K562 (cell line): ENCODE measurements around the gene SCIN. TPM values are rescaled to one million over a fixed set of nuclear protein-coding genes. Genes with fewer than 3 reads are reported as not detected.

Source experiments
- ATF7 ChIP-seq: fragments of 450-650 bp; IDR thresholded peaks from 2 replicates; pipeline ENCODE4 v1.7.1; 2014; ENCODE audit warnings: mild to moderate bottlenecking, moderate library complexity
- CREBBP ChIP-seq: IDR thresholded peaks from one replicate; pipeline ENCODE4 v1.6.1; 2012; ENCODE audit warnings: low read depth, mild to moderate bottlenecking, control low read depth, inconsistent platforms, low read length
- DLX4 ChIP-seq: fragments of 250-450 bp; sonication (Bioruptor Pico); IDR thresholded peaks from 2 replicates; pipeline ENCODE4 v1.6.1; 2021; ENCODE audit warnings: mild to moderate bottlenecking
- EP300 ChIP-seq: IDR thresholded peaks from 2 replicates; pipeline ENCODE4 v1.6.1; 2012; ENCODE audit warnings: low read length, improper control_type of control experiment
- HMGXB4 ChIP-seq: sonication (generic); formaldehyde crosslinking; IDR thresholded peaks from 2 replicates; pipeline ENCODE4 v1.8.1; 2023; ENCODE audit warnings: mild to moderate bottlenecking, missing genetic modification reagents
- HNRNPUL1 ChIP-seq: fragments of 200-400 bp; formaldehyde crosslinking; IDR thresholded peaks from 2 replicates; pipeline ENCODE4 v1.6.1; 2017; ENCODE audit warnings: low read length
- MAZ ChIP-seq, 2 experiments: fragments of 450-650 bp in 1 of 2; sonication (generic) in 1 of 2; formaldehyde crosslinking; IDR thresholded peaks in 1 of 2; conservative IDR thresholded peaks in 1 of 2; 2 replicates each; pipeline versions ENCODE4 v1.4.0 to v1.5.0; 2020; ENCODE audit warnings: mild to moderate bottlenecking in 1 of 2, missing genetic modification reagents in 1 of 2
- MECOM ChIP-seq: fragments of 250-450 bp; sonication (Bioruptor Pico); IDR thresholded peaks from 2 replicates; pipeline ENCODE4 v1.8.0; 2022; ENCODE audit warnings: inconsistent platforms
- NCOA4 ChIP-seq: fragments of 450-650 bp; IDR thresholded peaks from 2 replicates; pipeline ENCODE4 v1.6.1; 2018; ENCODE audit warnings: mild to moderate bottlenecking; ENCODE audit not compliant: partially characterized antibody
- NR3C1 ChIP-seq: sonication (generic); formaldehyde crosslinking; IDR thresholded peaks from 2 replicates; pipeline ENCODE4 v1.8.1; 2022; ENCODE audit warnings: missing genetic modification reagents
- POLR2B ChIP-seq: fragments of 450-650 bp; IDR thresholded peaks from 2 replicates; pipeline ENCODE4 v1.6.1; 2018; ENCODE audit warnings: low read depth; ENCODE audit not compliant: partially characterized antibody
- RBM25 ChIP-seq: fragments of 200-400 bp; formaldehyde crosslinking; IDR thresholded peaks from 2 replicates; pipeline ENCODE4 v1.6.1; 2018; ENCODE audit warnings: low read length, low read depth, moderate library complexity; ENCODE audit not compliant: severe bottlenecking
- SREBF2 ChIP-seq: sonication (generic); formaldehyde crosslinking; IDR thresholded peaks from 2 replicates; pipeline ENCODE4 v1.4.0; 2020; ENCODE audit warnings: mild to moderate bottlenecking, missing genetic modification reagents
- SUPT5H ChIP-seq: fragments of 450-650 bp; IDR thresholded peaks from 2 replicates; pipeline ENCODE4 v1.6.1; 2016
- TEAD4 ChIP-seq, 2 experiments: sonication (generic) in 1 of 2; formaldehyde crosslinking in 1 of 2; IDR thresholded peaks; 2 replicates each; pipeline versions ENCODE4 v1.6.1 to v1.8.0; 2012 to 2022; ENCODE audit warnings: borderline replicate concordance in 1 of 2, inconsistent platforms in 1 of 2, low read length in 1 of 2, mild to moderate bottlenecking in 1 of 2, missing genetic modification reagents in 1 of 2
- ZNF24 ChIP-seq: fragments of 450-650 bp; IDR thresholded peaks from 2 replicates; pipeline ENCODE4 v1.6.1; 2016
- polyA plus RNA-seq, 8 experiments: library from polyadenylated mRNA; depleted of rRNA in 4 of 8; stranded (reverse) in 5 of 8; unstranded in 3 of 8; fragments of >200 nt; fragmentation: Nextera tagmentation in 2 of 8; fragmentation: Illumina TruSeq in 1 of 8; extraction: Ambion mirVana in 2 of 8; extraction: Trizol in 1 of 8; gene quantifications; 2 replicates each; pipeline versions ENCODE4 v1.2.1 to v1.2.3, GENCODE V29; 2011 to 2014; ENCODE audit warnings: inconsistent platforms in 1 of 8, missing spikeins in 1 of 8
- total RNA-seq, 7 experiments: library from RNA; depleted of rRNA in 6 of 7; stranded (reverse); fragments of >200 nt in 6 of 7; fragmentation: Illumina TruSeq in 2 of 7; extraction: Trizol in 2 of 7; gene quantifications; 2 replicates each; pipeline versions ENCODE4 v1.2.1 to v1.2.3, GENCODE V29; 2011 to 2021; ENCODE audit warnings: low replicate concordance in 1 of 7
- TF ChIP-seq, protein P1 (sequence below): fragments of 450-650 bp; IDR thresholded peaks from 2 replicates; pipeline ENCODE4 v1.6.1; 2016; ENCODE audit warnings: mild to moderate bottlenecking, moderate library complexity

Gene SCIN
- total and polyA plus RNA-seq, 9 of the 15 experiments (the other 6 are each of a cell fraction or from before 2014, with no cell fraction given): 0.67 to 18.2 (median 10.6) TPM

DNA sequence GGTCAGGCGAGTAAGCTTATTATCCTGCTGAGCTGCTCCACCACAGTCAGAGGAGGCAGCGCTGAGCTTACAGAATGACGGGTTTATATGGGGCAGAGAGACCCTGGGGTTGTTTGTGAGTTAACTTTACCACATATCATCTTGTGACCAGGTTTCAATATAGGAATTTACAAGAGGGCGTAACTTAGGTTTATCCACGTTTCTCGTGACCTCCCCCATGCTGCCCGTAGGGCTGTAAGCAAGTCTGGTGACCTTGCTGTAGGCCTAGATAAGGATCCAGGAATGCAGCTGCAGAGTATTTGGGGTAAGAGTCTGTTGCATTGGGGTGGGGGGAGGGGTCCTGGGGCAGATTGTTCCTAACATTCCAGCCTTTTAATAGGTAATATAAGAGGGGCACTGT is 24.6 kb downstream of the SCIN start (continued):
- TF ChIP-seq RBM25 (no peak), MECOM (CRISPR knock-in tag) (no peak), ZNF24 (no peak), ATF7 (no peak), DLX4 (CRISPR knock-in tag) (no peak), SUPT5H (no peak), EP300 (peak; percentile 57), NCOA4 (no peak), HNRNPUL1 (no peak), MAZ (CRISPR knock-in tag; conservative IDR thresholded peaks at IDR 0.05 in 1 of 2, IDR thresholded peaks at IDR 0.05 in 1 of 2) (no peak), HMGXB4 (CRISPR knock-in tag) (no peak), POLR2B (no peak), TEAD4 (IDR thresholded peaks at IDR 0.05; ENCODE audit: low read length) (peak; percentile 71), TEAD4 (CRISPR knock-in tag; IDR thresholded peaks at IDR 0.05; ENCODE audit: borderline replicate concordance) (no peak), NR3C1 (CRISPR knock-in tag) (no peak), CREBBP (no peak), SREBF2 (CRISPR knock-in tag) (no peak)
- TF ChIP-seq, protein P1, sequence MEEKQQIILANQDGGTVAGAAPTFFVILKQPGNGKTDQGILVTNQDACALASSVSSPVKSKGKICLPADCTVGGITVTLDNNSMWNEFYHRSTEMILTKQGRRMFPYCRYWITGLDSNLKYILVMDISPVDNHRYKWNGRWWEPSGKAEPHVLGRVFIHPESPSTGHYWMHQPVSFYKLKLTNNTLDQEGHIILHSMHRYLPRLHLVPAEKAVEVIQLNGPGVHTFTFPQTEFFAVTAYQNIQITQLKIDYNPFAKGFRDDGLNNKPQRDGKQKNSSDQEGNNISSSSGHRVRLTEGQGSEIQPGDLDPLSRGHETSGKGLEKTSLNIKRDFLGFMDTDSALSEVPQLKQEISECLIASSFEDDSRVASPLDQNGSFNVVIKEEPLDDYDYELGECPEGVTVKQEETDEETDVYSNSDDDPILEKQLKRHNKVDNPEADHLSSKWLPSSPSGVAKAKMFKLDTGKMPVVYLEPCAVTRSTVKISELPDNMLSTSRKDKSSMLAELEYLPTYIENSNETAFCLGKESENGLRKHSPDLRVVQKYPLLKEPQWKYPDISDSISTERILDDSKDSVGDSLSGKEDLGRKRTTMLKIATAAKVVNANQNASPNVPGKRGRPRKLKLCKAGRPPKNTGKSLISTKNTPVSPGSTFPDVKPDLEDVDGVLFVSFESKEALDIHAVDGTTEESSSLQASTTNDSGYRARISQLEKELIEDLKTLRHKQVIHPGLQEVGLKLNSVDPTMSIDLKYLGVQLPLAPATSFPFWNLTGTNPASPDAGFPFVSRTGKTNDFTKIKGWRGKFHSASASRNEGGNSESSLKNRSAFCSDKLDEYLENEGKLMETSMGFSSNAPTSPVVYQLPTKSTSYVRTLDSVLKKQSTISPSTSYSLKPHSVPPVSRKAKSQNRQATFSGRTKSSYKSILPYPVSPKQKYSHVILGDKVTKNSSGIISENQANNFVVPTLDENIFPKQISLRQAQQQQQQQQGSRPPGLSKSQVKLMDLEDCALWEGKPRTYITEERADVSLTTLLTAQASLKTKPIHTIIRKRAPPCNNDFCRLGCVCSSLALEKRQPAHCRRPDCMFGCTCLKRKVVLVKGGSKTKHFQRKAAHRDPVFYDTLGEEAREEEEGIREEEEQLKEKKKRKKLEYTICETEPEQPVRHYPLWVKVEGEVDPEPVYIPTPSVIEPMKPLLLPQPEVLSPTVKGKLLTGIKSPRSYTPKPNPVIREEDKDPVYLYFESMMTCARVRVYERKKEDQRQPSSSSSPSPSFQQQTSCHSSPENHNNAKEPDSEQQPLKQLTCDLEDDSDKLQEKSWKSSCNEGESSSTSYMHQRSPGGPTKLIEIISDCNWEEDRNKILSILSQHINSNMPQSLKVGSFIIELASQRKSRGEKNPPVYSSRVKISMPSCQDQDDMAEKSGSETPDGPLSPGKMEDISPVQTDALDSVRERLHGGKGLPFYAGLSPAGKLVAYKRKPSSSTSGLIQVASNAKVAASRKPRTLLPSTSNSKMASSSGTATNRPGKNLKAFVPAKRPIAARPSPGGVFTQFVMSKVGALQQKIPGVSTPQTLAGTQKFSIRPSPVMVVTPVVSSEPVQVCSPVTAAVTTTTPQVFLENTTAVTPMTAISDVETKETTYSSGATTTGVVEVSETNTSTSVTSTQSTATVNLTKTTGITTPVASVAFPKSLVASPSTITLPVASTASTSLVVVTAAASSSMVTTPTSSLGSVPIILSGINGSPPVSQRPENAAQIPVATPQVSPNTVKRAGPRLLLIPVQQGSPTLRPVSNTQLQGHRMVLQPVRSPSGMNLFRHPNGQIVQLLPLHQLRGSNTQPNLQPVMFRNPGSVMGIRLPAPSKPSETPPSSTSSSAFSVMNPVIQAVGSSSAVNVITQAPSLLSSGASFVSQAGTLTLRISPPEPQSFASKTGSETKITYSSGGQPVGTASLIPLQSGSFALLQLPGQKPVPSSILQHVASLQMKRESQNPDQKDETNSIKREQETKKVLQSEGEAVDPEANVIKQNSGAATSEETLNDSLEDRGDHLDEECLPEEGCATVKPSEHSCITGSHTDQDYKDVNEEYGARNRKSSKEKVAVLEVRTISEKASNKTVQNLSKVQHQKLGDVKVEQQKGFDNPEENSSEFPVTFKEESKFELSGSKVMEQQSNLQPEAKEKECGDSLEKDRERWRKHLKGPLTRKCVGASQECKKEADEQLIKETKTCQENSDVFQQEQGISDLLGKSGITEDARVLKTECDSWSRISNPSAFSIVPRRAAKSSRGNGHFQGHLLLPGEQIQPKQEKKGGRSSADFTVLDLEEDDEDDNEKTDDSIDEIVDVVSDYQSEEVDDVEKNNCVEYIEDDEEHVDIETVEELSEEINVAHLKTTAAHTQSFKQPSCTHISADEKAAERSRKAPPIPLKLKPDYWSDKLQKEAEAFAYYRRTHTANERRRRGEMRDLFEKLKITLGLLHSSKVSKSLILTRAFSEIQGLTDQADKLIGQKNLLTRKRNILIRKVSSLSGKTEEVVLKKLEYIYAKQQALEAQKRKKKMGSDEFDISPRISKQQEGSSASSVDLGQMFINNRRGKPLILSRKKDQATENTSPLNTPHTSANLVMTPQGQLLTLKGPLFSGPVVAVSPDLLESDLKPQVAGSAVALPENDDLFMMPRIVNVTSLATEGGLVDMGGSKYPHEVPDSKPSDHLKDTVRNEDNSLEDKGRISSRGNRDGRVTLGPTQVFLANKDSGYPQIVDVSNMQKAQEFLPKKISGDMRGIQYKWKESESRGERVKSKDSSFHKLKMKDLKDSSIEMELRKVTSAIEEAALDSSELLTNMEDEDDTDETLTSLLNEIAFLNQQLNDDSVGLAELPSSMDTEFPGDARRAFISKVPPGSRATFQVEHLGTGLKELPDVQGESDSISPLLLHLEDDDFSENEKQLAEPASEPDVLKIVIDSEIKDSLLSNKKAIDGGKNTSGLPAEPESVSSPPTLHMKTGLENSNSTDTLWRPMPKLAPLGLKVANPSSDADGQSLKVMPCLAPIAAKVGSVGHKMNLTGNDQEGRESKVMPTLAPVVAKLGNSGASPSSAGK: peak; percentile 46
